H1 (cell line): ENCODE measurements around the gene EXOSC7.

Experiments used
- BRCA1 ChIP-seq: IDR thresholded peaks from 2 replicates; pipeline ENCODE4 v1.6.1; 2012; ENCODE audit warnings: low read depth, low read length, improper control_type of control experiment
- CHD1 ChIP-seq: IDR thresholded peaks from 2 replicates; pipeline ENCODE4 v1.6.1; 2012; ENCODE audit warnings: low read depth, low read length, improper control_type of control experiment
- EP300 ChIP-seq, 2 experiments: IDR thresholded peaks; 1 replicate in 1 of 2; 2 replicates in 1 of 2; pipeline ENCODE4 v1.6.1; 2011 to 2012; ENCODE audit warnings: low read depth in 2 of 2, low read length in 2 of 2, mild to moderate bottlenecking in 2 of 2, borderline replicate concordance in 1 of 2, inconsistent platforms in 1 of 2, moderate library complexity in 1 of 2
- GABPA ChIP-seq: IDR thresholded peaks from 2 replicates; pipeline ENCODE4 v1.6.1; 2011; ENCODE audit warnings: mild to moderate bottlenecking, low read length, moderate library complexity, borderline replicate concordance; ENCODE audit not compliant: insufficient read depth
- POLR2A ChIP-seq, 2 experiments: IDR thresholded peaks; 1 replicate in 1 of 2; 2 replicates in 1 of 2; pipeline ENCODE4 v1.6.1; 2011; ENCODE audit warnings: low read depth in 2 of 2, low read length in 2 of 2, mild to moderate bottlenecking in 2 of 2; ENCODE audit errors: control extremely low read depth in 1 of 2
- RAD21 ChIP-seq, 2 experiments: IDR thresholded peaks in 1 of 2; conservative IDR thresholded peaks in 1 of 2; 2 replicates each; pipeline ENCODE4 v1.6.1; 2011; ENCODE audit warnings: low read depth in 2 of 2, low read length in 2 of 2, improper control_type of control experiment in 1 of 2, inconsistent platforms in 1 of 2, mild to moderate bottlenecking in 1 of 2, moderate library complexity in 1 of 2
- RBBP5 ChIP-seq: IDR thresholded peaks from 2 replicates; pipeline ENCODE4 v1.7.1; 2012; ENCODE audit warnings: low read depth, mild to moderate bottlenecking, inconsistent platforms, low read length, moderate library complexity, borderline replicate concordance
- TF ChIP-seq, protein P1 (sequence below): IDR thresholded peaks from 2 replicates; pipeline ENCODE4 v1.6.1; 2012; ENCODE audit warnings: low read length, inconsistent platforms
- TF ChIP-seq, protein P2 (sequence below), 3 experiments: IDR thresholded peaks; 1 replicate in 2 of 3; 2 replicates in 1 of 3; pipeline versions ENCODE4 v1.5.1 to v1.6.1; 2011; ENCODE audit warnings: low read length in 3 of 3, mild to moderate bottlenecking in 3 of 3, inconsistent platforms in 2 of 3, low read depth in 1 of 3, moderate library complexity in 1 of 3; ENCODE audit not compliant: insufficient read depth in 1 of 3; ENCODE audit errors: control extremely low read depth in 1 of 3
- TF ChIP-seq, protein P3 (sequence below): IDR thresholded peaks from 2 replicates; pipeline ENCODE4 v1.6.1; 2012; ENCODE audit warnings: inconsistent platforms
- TF ChIP-seq, protein P4 (sequence below): IDR thresholded peaks from 2 replicates; pipeline ENCODE4 v1.6.1; 2011; ENCODE audit warnings: low read length, improper control_type of control experiment

DNA sequence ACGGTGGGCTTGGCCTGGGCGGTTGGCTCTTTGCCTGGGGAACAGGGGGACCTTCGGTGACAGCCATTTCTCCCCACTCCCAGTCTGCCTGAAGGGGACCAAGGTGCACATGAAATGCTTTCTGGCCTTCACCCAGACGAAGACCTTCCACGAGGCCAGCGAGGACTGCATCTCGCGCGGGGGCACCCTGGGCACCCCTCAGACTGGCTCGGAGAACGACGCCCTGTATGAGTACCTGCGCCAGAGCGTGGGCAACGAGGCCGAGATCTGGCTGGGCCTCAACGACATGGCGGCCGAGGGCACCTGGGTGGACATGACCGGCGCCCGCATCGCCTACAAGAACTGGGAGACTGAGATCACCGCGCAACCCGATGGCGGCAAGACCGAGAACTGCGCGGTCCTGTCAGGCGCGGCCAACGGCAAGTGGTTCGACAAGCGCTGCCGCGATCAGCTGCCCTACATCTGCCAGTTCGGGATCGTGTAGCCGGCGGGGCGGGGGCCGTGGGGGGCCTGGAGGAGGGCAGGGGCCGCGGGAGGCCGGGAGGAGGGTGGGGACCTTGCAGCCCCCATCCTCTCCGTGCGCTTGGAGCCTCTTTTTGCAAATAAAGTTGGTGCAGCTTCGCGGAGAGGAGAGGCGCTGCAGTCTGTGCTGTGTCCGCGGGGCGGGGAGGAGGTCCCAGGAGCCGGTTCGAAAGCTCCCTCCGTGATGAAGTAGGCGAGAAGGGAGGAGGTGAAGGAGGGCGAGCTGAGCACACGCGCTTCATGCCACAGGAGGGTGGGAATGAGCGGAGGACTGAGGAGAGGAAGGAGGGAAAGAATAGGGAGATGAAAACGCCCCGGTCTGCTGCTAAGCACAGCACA is 59.6 kb downstream of the EXOSC7 start:
- TF ChIP-seq, protein P1, sequence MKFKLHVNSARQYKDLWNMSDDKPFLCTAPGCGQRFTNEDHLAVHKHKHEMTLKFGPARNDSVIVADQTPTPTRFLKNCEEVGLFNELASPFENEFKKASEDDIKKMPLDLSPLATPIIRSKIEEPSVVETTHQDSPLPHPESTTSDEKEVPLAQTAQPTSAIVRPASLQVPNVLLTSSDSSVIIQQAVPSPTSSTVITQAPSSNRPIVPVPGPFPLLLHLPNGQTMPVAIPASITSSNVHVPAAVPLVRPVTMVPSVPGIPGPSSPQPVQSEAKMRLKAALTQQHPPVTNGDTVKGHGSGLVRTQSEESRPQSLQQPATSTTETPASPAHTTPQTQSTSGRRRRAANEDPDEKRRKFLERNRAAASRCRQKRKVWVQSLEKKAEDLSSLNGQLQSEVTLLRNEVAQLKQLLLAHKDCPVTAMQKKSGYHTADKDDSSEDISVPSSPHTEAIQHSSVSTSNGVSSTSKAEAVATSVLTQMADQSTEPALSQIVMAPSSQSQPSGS: no peak
- TF ChIP-seq, protein P2, sequence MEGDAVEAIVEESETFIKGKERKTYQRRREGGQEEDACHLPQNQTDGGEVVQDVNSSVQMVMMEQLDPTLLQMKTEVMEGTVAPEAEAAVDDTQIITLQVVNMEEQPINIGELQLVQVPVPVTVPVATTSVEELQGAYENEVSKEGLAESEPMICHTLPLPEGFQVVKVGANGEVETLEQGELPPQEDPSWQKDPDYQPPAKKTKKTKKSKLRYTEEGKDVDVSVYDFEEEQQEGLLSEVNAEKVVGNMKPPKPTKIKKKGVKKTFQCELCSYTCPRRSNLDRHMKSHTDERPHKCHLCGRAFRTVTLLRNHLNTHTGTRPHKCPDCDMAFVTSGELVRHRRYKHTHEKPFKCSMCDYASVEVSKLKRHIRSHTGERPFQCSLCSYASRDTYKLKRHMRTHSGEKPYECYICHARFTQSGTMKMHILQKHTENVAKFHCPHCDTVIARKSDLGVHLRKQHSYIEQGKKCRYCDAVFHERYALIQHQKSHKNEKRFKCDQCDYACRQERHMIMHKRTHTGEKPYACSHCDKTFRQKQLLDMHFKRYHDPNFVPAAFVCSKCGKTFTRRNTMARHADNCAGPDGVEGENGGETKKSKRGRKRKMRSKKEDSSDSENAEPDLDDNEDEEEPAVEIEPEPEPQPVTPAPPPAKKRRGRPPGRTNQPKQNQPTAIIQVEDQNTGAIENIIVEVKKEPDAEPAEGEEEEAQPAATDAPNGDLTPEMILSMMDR (IDR thresholded peaks at IDR 0.05; ENCODE audit: control extremely low read depth in 1 of 3, insufficient read depth in 1 of 3, low read depth in 1 of 3, low read length in 3 of 3): no peak
- TF ChIP-seq CHD1 (no peak), EP300 (IDR thresholded peaks at IDR 0.05; ENCODE audit: borderline replicate concordance in 1 of 2, low read depth in 2 of 2, low read length in 2 of 2) (no peak), GABPA (no peak), RBBP5 (no peak), BRCA1 (no peak), POLR2A (IDR thresholded peaks at IDR 0.05; ENCODE audit: control extremely low read depth in 1 of 2, low read depth in 2 of 2, low read length in 2 of 2) (no peak), RAD21 (IDR thresholded peaks at IDR 0.05 in 1 of 2, conservative IDR thresholded peaks at IDR 0.05 in 1 of 2; ENCODE audit: low read depth in 2 of 2, low read length in 2 of 2) (no peak)
- TF ChIP-seq, protein P3, sequence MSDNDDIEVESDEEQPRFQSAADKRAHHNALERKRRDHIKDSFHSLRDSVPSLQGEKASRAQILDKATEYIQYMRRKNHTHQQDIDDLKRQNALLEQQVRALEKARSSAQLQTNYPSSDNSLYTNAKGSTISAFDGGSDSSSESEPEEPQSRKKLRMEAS: no peak; the same call in 1 of the 2 replicates
- TF ChIP-seq, protein P4, sequence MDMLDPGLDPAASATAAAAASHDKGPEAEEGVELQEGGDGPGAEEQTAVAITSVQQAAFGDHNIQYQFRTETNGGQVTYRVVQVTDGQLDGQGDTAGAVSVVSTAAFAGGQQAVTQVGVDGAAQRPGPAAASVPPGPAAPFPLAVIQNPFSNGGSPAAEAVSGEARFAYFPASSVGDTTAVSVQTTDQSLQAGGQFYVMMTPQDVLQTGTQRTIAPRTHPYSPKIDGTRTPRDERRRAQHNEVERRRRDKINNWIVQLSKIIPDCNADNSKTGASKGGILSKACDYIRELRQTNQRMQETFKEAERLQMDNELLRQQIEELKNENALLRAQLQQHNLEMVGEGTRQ: no peak
